Measurements from ENCODE around the gene CACNA1B.
A peak's percentile ranks its signal among the peaks of the same experiment; 100 is the strongest.
"Not testable (repeated sequence)": the region's sequence is repeated elsewhere in the genome, so short reads cannot be mapped to it uniquely, and the experiment has no call there.

Gene CACNA1B

DNA sequence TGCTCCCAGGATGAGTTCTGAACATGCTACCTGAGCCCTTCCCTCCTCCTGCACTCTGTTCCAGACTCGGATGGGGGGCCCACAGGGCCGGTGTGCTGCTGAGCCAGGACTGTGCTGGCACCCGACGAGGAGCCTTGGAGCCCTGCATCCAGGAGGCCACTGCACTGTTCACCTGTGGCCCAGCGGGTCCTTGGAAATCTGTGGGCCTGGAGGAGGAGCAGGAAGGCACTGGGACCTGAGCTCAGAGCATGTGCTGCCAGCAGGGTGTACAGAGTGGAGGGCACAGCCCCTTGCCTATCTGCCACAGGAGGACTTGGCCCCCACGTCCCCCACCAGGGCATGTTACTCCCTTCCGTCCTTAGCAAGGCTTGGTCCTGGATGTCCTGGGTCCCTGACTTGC lies 265.9 kb downstream of the CACNA1B start:
- DNase-seq (ENCODE audit: low read depth in 2 of 2) = not testable (repeated sequence)

DNA sequence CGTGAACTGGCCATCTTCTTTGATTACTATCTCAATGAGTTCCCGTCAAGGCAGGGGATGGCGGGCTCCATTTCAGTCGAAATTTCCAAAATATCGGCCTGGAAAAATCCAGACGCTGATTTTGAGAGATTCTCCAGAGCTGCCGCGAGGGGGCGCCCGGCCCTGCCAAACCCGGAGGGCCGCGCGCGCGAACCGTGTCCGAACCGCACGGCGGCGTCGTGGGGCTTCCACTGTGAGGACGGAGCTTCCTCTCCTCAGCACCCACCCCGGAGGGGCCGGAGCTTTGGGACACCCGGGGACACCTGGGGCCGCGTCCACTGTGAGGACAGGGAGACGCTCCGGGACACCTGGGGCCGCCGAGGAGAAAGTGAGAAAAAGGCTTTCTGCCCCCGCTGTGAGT lies 270.0 kb downstream of the CACNA1B start:
- peak; percentile 5 to 37 for DNase-seq (ENCODE audit: low read depth in 2 of 2)

GRCh38 chr9:138149672-138150656 lies 272.4 kb downstream of the CACNA1B start:
- DNase-seq (ENCODE audit: low read depth in 2 of 2) = peak; percentile 3 to 5

DNA sequence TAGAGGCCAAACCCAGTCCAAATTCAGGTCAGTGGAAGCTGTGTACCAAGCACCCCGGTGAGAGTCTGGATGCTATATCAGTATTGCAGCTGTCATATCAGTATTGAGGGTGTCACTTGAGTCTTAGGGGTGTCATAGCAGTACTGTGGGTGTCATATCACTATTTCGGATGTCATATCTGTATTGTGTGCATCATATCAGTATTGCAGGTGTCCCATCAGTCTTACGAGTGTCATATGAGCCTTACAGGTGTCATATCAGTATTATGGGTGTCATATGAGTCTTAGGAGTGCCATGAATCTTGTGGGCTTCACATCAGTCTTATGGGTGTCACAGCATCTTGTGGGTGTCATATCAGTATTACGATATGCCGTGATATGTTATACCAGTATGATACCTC lies 278.2 kb downstream of the CACNA1B start:
- DNase-seq (ENCODE audit: low read depth in 2 of 2) = not testable (repeated sequence)

DNA sequence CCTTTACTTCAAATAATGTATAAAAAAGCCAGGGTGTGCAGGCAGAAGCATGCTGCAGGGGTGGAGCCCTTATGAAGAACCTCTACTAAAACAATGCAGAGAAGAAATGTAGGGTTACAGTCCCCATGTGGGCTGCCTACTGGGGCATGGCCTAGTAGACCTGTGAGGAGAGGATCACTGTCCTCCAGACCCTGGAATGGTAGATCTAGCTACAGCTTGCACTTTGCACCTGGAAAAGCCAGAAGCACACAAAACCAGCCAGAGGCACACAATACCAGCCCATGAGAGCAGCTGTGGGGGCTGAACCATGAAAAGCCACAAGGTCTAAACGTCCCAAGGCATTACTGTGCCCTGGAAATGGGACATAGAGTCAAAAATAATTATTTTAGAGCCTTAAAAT lies 289.2 kb downstream of the CACNA1B start:
- DNase-seq (ENCODE audit: low read depth in 2 of 2) = not testable (repeated sequence)
